Stimulated activated CD8-positive, alpha-beta memory T cell treated with anti-CD3 and anti-CD28 coated beads, Interleukin-4, amount 100 ng/mL, for 48 hours (primary cell): ENCODE measurements around the gene SPINT1.

ENCODE experiments used
- DNase-seq: peaks from one replicate; pipeline ENCODE4 v3.0.0-alpha.2; 2020

SPINT1 gene

DNA sequence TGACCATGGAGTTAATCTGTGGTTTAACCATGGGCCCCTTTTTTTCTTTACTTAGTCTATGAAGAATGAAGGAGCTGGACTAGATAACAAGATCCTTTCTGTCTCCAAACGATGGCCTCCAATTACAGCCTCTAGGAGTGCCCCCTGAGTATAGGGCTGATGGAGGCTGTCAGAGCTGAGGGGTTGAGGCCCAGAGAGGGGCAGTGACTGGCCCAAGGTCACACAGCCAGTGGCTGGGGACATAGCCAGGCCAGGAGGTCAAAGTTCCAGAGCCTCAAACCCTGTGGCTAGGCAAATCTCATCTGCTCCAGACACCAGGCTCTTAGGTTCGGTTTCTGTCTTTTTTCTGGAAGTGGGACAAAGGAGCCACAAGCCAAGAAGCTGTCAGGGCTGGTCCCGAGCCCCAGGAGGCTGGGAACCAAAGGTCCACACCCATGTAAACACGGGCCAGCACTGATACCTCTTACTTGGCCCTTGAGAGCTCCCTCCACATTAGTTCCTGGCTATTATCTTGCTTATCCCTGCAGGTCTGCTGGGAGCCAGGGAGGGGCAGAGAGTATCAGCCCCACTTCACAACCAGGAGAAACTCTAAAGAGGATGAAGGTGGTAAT is 19.9 kb downstream of the SPINT1 start:
- no peak for DNase-seq

GRCh38 chr15:40867199-40867598 is 23.4 kb downstream of the SPINT1 start:
- DNase-seq: no peak

DNA sequence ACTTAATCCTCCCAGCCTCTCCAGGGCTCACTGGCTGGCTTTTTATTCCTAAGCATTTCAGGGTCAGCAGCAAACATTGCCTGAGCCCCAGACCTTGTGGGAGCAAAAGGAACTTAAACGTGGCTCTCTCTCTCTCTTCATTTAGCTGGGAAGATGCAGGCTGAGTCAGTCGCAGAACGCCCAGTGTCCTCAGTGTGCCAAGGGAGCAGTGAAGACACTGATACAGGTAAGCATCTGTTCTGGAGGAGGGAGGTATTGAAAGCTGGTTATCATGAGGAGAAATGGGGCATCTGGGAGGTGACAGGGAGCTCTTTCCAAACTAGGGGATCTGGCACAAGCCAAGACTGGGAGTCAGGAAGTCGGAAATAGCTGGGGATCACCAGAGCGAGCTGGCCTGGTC is 25.8 kb downstream of the SPINT1 start:
- DNase-seq: no peak

DNA sequence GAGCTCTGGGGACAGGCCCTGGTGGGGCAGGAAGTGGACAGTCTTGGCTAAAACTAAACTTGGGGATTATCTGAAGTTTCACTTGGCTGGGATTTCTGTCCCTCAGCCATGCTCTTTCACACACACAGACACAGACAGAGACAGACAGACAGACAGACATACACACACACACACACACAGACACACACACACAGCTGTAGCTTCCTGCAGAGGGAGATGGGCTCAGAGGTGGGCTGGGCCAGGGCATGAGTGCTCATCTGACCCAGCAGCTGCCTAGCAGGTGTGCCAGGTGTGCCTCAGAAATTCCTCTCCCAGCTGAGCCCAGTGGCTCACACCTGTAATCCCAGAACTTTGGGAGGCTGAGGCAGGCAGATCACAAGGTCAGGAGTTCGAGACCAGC is 26.9 kb downstream of the SPINT1 start:
- no peak for DNase-seq

DNA sequence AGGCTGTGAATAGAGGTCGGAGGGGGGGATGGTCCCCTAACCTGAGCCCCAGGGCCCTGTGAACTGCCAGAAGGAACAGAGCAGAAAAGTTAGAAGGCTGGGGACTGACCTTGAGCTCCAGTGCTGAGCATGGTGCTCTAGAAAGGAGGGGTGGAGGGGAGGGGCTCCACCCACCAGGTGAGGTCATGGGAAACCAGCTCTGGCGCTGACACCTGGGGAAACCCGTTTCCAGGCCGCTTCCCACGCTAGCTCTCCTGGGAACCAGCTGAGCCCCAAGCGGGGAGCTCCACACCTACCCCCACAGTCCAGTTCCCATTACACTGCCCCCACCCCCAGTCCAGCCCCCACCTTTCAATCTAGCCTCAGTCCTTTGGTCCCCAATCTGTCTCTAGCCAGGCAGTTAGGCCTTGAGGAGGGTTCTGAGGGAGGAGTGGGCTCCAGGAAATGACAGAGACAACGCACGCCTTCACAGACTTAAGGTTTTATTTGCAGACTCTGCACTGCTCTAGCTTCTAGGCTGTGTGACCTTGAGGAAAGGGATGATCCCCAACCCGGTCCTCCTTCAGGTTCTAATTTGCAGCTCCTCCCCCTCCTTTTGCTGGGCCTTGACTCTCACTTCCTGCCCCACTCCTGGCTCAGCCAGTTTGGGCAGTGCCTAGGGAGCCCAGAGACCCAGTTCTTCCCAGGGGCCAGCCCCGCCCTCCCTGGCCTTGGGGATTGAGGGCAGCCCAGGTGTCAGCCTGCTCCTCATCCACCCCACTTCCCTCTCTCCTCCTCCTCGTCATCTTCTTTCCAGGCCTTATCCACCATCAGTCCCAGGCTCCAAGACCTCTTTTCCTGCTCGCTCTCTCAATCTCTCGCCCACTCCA is 28.1 kb downstream of the SPINT1 start:
- DNase-seq: peak; percentile 34

DNA sequence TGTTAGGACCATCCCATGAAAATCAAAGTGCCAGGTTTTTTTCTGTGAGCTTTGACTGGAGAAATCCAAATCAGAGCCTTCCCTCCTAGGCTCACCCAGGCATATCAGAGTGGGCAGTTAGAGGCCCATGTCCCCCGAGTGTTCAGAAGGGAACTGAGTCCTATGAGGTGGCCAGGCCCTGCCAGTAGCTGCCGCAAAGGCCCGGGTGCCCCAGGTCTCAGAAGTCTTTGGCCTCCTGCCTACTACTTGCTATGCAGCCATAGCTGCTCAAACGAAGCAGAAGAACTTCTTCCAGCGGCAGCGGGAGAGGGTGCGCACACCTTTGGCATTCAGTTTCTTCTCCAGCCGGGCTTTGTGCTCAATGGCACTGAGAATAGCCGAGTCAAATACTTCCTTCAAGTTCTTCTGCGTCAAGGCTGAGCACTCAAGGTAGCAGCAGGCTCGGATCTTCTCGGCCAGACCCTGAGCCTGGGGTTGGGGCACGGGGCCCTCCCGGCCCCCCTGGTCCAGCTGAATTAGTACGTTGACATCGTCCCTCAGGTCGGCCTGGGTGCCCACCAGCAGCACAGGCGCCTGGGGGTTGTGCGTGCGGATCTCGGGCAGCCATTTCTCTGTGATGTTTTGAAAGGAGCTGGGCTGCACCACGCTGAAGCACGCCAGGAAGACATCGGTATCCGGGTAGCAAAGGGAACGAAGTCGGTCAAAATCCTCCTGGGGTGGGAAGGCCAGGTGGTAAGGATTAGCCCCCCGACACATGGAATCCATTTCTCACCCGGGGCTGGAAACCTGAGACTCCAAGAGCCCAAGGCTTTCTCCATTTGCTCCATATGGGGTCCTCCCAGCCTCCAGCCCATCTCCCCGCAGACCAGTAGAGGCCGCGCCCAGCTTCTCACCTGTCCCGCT is 29.2 kb downstream of the SPINT1 start:
- DNase-seq: no peak

- DNase-seq: peak; percentile 76
Measured at GRCh38 chr15:40873694-40874561, 30.1 kb downstream of the SPINT1 start, which contains the start of gene RHOV. Gene RHOV (minus strand): TSS chr15:40874234. CDS start chr15:40874139, 95 bp downstream.

DNA sequence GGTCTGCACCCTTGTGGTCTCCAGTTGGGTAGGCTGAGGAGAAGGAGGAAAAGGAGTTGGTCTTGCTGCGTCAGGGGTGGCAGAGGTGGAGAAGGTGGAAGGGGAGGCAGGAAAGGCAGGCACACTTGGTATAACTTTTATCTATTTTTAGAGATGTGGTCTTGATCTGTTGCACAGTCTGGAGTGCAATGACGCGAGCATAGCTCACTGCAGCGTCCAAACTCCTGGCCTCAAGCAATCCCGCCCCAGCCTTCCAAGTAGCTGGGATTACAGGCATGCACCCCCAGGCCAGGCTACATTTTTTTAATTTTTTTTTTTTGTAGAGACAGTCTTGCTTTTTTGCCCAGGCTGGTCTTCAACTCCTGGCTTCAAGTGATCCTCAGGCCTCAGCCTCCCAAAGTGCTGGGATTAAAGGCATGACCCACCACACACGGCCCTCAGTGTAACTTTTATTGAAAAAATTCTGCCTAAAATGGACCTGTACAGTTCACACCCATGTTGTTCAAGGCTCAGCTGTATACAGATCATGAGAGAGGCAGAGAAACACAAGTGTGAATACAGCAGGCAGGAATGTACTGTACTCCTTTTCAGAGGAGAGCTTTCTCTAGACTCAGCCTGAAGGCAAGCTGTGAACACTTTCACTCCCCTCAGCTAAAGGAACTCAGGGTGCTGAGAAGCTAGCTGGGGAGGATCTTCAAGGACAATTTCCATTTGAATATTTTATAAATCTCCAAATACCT is 32.3 kb downstream of the SPINT1 start:
- no peak for DNase-seq

GRCh38 chr15:40877694-40878093 is 33.8 kb downstream of the SPINT1 start:
- DNase-seq: no peak

- no peak for DNase-seq
Measured at GRCh38 chr15:40878785-40879184, 34.9 kb downstream of the SPINT1 start.

DNA sequence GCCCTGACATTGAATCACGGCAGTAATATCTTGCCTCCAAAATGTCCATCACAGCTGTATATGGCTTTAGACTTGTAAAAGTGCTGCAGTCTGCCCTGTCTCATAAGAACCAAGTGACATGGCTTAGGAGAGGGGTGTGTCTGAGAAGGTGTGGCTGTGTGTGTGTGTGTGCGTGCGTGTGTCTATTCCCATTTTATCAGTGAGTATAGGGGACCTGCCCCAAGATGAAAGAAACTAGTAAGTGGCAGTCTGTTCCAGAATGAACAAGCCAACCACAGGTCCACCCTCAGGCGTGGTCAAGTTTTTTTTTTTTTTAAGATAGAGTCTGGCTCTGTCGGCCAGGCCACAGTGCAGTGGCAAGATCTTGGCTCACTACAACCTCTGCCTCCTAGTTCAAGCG is 35.8 kb downstream of the SPINT1 start:
- DNase-seq: no peak

- no peak for DNase-seq
Measured at GRCh38 chr15:40881351-40881750, 37.5 kb downstream of the SPINT1 start.

DNA sequence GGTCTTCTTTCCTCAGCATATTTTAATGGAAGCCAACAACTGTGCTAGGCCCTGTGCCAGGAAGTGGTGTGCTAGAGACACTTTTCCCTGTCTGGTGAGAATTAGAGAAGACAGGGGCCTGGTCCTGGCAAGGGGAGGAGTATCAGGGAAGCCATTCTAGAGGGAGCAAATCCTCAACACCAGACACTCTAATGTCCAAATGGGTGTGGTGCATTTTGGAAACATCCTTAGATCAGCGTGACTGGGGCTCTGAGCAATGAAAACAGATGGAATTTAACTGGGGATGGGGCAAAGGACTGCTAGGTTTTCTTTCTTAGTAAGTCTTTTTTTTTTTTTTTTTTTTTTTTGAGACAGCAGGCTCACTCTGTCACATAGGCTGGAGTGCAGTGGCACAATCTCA is 42.7 kb downstream of the SPINT1 start:
- no peak for DNase-seq

GRCh38 chr15:40889112-40889511 is 45.3 kb downstream of the SPINT1 start:
- no peak for DNase-seq

GRCh38 chr15:40891138-40891537 is 47.3 kb downstream of the SPINT1 start:
- DNase-seq: no peak

DNA sequence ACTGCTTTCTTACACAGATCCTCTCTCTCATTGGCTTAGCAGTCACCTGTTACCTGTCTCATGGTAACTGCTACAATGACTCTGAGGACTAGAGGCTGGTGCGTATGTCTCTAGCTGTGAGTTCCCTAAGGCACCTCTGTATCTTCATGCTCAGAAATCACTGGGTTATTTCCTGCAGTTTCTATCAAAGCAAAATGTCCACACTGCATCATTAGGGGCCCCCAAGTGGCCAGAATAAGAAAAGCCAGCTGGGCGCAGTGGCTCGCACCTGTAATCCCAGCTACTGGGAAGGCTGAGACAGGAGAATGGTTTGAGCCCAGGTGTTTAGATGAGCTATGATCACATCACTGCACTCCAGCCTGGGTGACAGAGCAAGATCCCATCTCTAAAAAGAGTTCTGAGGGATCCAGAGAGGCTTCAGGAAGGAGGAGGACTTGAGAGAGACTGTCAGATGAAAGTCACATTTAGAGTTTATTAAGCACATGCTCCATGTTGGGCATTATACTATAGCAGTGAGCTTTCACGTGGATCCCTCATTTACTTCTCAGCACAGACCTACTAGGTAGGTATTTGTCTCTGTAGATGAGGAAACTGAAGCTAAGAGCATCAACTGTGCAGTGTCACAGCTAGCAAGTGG is 48.1 kb downstream of the SPINT1 start:
- peak; percentile 42 for DNase-seq

GRCh38 chr15:40892447-40893012 is 48.7 kb downstream of the SPINT1 start:
- no peak for DNase-seq

DNA sequence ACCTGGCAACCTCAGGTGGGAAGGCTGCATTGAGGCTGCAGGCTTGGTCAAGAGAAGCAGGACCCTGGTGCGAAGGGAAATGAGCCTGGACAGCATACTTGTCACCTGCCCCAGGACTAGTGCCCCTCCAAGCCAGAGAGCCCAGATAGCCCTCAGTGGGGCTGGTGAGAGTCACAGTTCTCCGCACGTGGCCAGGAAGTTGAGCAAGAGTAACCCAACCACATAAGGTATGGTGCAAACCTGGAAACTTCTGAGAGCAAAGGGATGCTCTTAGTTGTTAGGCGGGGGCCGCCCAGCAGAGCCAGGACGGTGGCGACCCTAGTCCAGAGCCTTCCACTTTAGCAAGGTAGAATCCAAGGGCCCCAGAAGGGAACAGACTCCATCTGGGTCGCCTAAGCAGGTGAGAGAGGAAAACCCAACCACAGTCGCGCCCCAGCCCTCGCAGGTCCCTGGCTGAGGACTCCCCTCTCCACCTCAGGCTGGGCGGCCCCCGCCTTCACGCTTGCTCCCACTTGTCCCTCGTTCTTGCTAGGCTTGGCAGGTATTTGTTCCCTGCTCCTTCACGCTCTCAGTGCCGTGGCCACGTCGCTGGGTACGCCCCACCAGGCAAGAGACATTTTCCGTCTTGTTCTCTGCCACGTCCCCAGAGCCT is 49.3 kb downstream of the SPINT1 start:
- DNase-seq: no peak

DNA sequence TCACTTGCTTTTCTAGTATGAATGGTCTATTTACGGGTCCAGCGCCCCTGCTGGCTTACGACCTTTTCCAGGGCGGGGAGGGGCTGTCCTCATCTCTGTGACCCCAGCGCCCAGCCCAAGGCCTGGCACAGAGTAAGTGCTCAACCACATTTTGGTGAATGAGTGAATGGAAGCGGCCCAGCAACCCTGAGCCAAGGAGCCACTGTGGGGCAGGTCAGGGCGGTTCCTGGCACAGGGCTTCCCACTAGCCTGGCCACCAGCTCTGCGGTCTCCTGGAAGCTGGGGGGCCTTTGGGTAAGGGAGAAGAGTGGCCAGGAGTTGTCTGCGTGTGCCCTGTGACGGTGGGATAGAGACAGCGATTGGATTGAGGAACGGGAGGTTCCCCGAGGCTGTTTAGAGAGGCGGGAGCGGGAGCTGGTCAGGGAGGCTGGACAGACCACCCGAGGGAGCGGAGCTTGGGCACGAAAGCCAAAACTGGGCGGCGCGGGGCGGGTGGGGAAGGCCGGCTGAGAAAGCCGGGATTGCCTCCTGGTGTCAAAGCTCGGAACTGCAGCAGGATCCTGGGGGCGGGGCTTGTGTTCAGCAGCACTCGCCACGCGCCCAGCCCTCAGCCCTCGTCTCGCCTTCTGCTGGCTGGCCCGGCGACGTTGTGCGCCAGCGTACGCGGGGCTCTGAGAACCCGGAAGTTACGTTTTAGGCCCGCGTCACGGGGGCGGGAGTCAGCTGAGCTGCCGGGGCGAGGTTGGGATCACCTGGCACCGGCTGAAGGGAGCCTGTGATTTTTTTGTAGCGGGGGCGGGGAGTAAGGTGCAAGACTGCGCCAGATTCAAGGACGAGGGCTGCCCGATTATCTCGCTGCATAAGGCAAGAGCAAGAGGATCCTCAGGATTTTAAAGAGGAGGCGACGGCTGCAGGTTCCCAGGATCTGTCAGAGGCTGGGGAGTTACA is 50.2 kb downstream of the SPINT1 start, which contains the start of gene VPS18:
TSS of gene VPS18 (plus strand) at position 718 of the 948 bp plus-strand sequence. CDS start 319 bp downstream, outside the sequence.
- peak; percentile 100 for DNase-seq
